Measurements from ENCODE around the gene REST. TPM values are rescaled to one million over a fixed set of nuclear protein-coding genes. Genes with fewer than 3 reads are reported as not detected.

Gene REST
- total and polyA plus RNA-seq, 9 of the 15 experiments (the other 6 are each of a cell fraction or from before 2014, with no cell fraction given): 2.9 to 24.0 (median 19.2) TPM

- TF ChIP-seq E2F8 (IDR thresholded peaks at IDR 0.05; ENCODE audit: low read depth, partially characterized antibody) (no peak), RFX1 (IDR thresholded peaks at IDR 0.05) (0 out of 2 replicates have a peak, but pooled peaks have one; percentile 16), DACH1 (IDR thresholded peaks at IDR 0.05; ENCODE audit: partially characterized antibody) (peak; percentile 51), STAG1 (CRISPR knock-in tag; IDR thresholded peaks at IDR 0.05; ENCODE audit: borderline replicate concordance) (no peak), ZBTB40 (IDR thresholded peaks at IDR 0.05) (no peak), ZBTB40 (CRISPR knock-in tag; IDR thresholded peaks at IDR 0.05) (no peak), FOXJ2 (tag; IDR thresholded peaks at IDR 0.05) (no peak), RUNX1 (IDR thresholded peaks at IDR 0.05; ENCODE audit: low read depth) (no peak), RBM15 (IDR thresholded peaks at IDR 0.05; ENCODE audit: insufficient read depth, low read length) (no peak), HLTF (IDR thresholded peaks at IDR 0.05) (no peak), HDGF (IDR thresholded peaks at IDR 0.05) (no peak), CCAR2 (IDR thresholded peaks at IDR 0.05; ENCODE audit: low read depth, low read length) (no peak), EP300 (IDR thresholded peaks at IDR 0.05; ENCODE audit: low read length) (no peak)
Measured at GRCh38 chr4:56958111-56958517, 50.4 kb downstream of the REST start (continued).

Data from K562 (cell line).